H9 (cell line): Measurements from ENCODE around the gene FYN. TPM values are rescaled to one million over a fixed set of nuclear protein-coding genes. Genes with fewer than 3 reads are reported as not detected.

Experiments used
- DNase-seq: peaks from one replicate; pipeline ENCODE4 v3.0.0-alpha.2; 2017
- H2AFZ ChIP-seq: one replicate; pipeline ENCODE4 v1.6.1; 2013; ENCODE audit warnings: mild to moderate bottlenecking, low read length, control low read depth, moderate library complexity
- H2AK5ac ChIP-seq: 2 replicates; pipeline ENCODE4 v1.6.1; 2013; ENCODE audit warnings: low read length, control low read depth, mixed read lengths; ENCODE audit not compliant: insufficient read length
- H2BK120ac ChIP-seq: one replicate; pipeline ENCODE4 v1.6.1; 2013; ENCODE audit warnings: low read depth, mild to moderate bottlenecking, low read length, control low read depth, inconsistent platforms; ENCODE audit not compliant: poor library complexity, severe bottlenecking
- H2BK12ac ChIP-seq: 2 replicates; pipeline ENCODE4 v1.6.1; 2013; ENCODE audit warnings: low read length, control low read depth, mixed read lengths, low read depth; ENCODE audit not compliant: insufficient read length
- H2BK15ac ChIP-seq: 2 replicates; pipeline ENCODE4 v1.6.1; 2013; ENCODE audit warnings: low read depth, low read length, control low read depth
- H2BK20ac ChIP-seq: one replicate; pipeline ENCODE4 v1.6.1; 2013; ENCODE audit warnings: low read depth, mild to moderate bottlenecking, low read length, control low read depth, inconsistent platforms; ENCODE audit not compliant: poor library complexity, severe bottlenecking
- H2BK5ac ChIP-seq: 2 replicates; pipeline ENCODE4 v1.6.1; 2013; ENCODE audit warnings: low read length, control low read depth, mixed read lengths; ENCODE audit not compliant: insufficient read length
- H3K14ac ChIP-seq: 2 replicates; pipeline ENCODE4 v1.6.1; 2013; ENCODE audit warnings: low read length, control low read depth; ENCODE audit not compliant: insufficient read depth
- H3K18ac ChIP-seq: 2 replicates; pipeline ENCODE4 v1.6.1; 2013; ENCODE audit warnings: low read depth, mild to moderate bottlenecking, mixed read lengths, low read length, control low read depth; ENCODE audit not compliant: insufficient read length
- H3K23ac ChIP-seq: 2 replicates; pipeline ENCODE4 v1.6.1; 2013; ENCODE audit warnings: low read length, control low read depth, mixed read lengths, low read depth; ENCODE audit not compliant: insufficient read length
- H3K23me2 ChIP-seq: 2 replicates; pipeline ENCODE4 v1.6.1; 2013; ENCODE audit warnings: low read depth, mild to moderate bottlenecking, mixed read lengths, low read length, control low read depth; ENCODE audit not compliant: insufficient read length, poor library complexity, severe bottlenecking
- H3K27ac ChIP-seq: 2 replicates; pipeline ENCODE4 v1.5.1; 2013; ENCODE audit warnings: low read length, control low read depth, mixed read lengths, low read depth; ENCODE audit not compliant: insufficient read length
- H3K27me3 ChIP-seq: 2 replicates; pipeline ENCODE4 v1.6.1; 2013; ENCODE audit warnings: low read length, control low read depth, inconsistent platforms; ENCODE audit not compliant: insufficient read depth
- H3K4ac ChIP-seq: 2 replicates; pipeline ENCODE4 v1.6.1; 2013; ENCODE audit warnings: low read depth, mild to moderate bottlenecking, control low read depth, inconsistent platforms, low read length, moderate library complexity
- H3K4me1 ChIP-seq: 2 replicates; pipeline ENCODE4 v1.6.1; 2013; ENCODE audit warnings: low read length, control low read depth, inconsistent platforms; ENCODE audit not compliant: insufficient read depth
- H3K4me2 ChIP-seq: 2 replicates; pipeline ENCODE4 v1.6.1; 2013; ENCODE audit warnings: low read length, control low read depth, mixed read lengths; ENCODE audit not compliant: insufficient read length, insufficient read depth
- H3K56ac ChIP-seq: 2 replicates; pipeline ENCODE4 v1.6.1; 2013; ENCODE audit warnings: low read depth, mild to moderate bottlenecking, mixed read lengths, low read length, control low read depth; ENCODE audit not compliant: insufficient read length
- H3K79me1 ChIP-seq: 2 replicates; pipeline ENCODE4 v1.6.1; 2013; ENCODE audit warnings: low read depth, mild to moderate bottlenecking, moderate library complexity, low read length, control low read depth, inconsistent platforms; ENCODE audit not compliant: insufficient read depth, poor library complexity, severe bottlenecking
- H3K79me2 ChIP-seq: 2 replicates; pipeline ENCODE4 v1.6.1; 2013; ENCODE audit warnings: low read length, control low read depth, inconsistent platforms; ENCODE audit not compliant: insufficient read depth
- H3K9ac ChIP-seq: 2 replicates; pipeline ENCODE4 v1.6.1; 2013; ENCODE audit warnings: low read length, control low read depth, mixed read lengths; ENCODE audit not compliant: insufficient read length; ENCODE audit errors: extremely low read depth
- H3K9me3 ChIP-seq: one replicate; pipeline ENCODE4 v1.6.1; 2013; ENCODE audit warnings: low read depth, low read length, inconsistent platforms; ENCODE audit not compliant: control insufficient read depth
- H3T11ph ChIP-seq: one replicate; pipeline ENCODE4 v1.6.1; 2013; ENCODE audit warnings: mild to moderate bottlenecking, low read length, control low read depth, inconsistent platforms
- H4K20me1 ChIP-seq: one replicate; pipeline ENCODE4 v1.6.1; 2013; ENCODE audit not compliant: control insufficient read depth, insufficient read length, insufficient read depth
- H4K5ac ChIP-seq: 2 replicates; pipeline ENCODE4 v1.6.1; 2013; ENCODE audit warnings: low read depth, mild to moderate bottlenecking, mixed read lengths, low read length, control low read depth; ENCODE audit not compliant: insufficient read length
- H4K8ac ChIP-seq: replicated peaks from 2 replicates; pipeline ENCODE4 v1.6.1; 2013; ENCODE audit warnings: low read length, control low read depth, mixed read lengths, low read depth; ENCODE audit not compliant: insufficient read length
- H4K91ac ChIP-seq: 2 replicates; pipeline ENCODE4 v1.6.1; 2013; ENCODE audit warnings: low read depth, mild to moderate bottlenecking, moderate library complexity, mixed read lengths, low read length, control low read depth; ENCODE audit not compliant: insufficient read length
- H3K27ac Mint-ChIP-seq, 3 experiments: 2 replicates in 2 of 3; 3 replicates in 1 of 3; pipeline ENCODE4 v1.8.0; 2020 to 2021; ENCODE audit warnings: mixed read lengths in 3 of 3, mild to moderate bottlenecking in 1 of 3, moderate library complexity in 1 of 3
- H3K27me3 Mint-ChIP-seq: 2 replicates; pipeline ENCODE4 v1.8.0; 2021; ENCODE audit warnings: low read depth, mild to moderate bottlenecking, moderate library complexity, mixed read lengths
- H3K36me3 Mint-ChIP-seq, 3 experiments: 2 replicates in 2 of 3; 3 replicates in 1 of 3; pipeline ENCODE4 v1.8.0; 2020 to 2021; ENCODE audit warnings: low read depth in 3 of 3, mixed read lengths in 3 of 3; ENCODE audit not compliant: insufficient read depth in 1 of 3
- H3K4me1 Mint-ChIP-seq, 2 experiments: 2 replicates each; pipeline ENCODE4 v1.8.0; 2020; ENCODE audit warnings: mixed read lengths in 2 of 2
- H3K4me3 Mint-ChIP-seq, 2 experiments: 2 replicates in 1 of 2; 3 replicates in 1 of 2; pipeline ENCODE4 v1.8.0; 2020 to 2021; ENCODE audit warnings: mild to moderate bottlenecking in 2 of 2, mixed read lengths in 2 of 2, moderate library complexity in 1 of 2
- H3K9me3 Mint-ChIP-seq, 2 experiments: 2 replicates in 1 of 2; 3 replicates in 1 of 2; pipeline ENCODE4 v1.8.0; 2020; ENCODE audit warnings: mild to moderate bottlenecking in 2 of 2, mixed read lengths in 2 of 2, moderate library complexity in 1 of 2
- CTCF ChIP-seq: fragments of 200-600 bp; sonication (generic); conservative IDR thresholded peaks from 3 replicates; pipeline ENCODE4 v1.8.0; 2021; ENCODE audit warnings: antibody characterized with exemption, mild to moderate bottlenecking
- WGBS: extraction: QIAGEN DNeasy Blood & Tissue Kit; methylation state at CpG from one replicate; pipeline ENCODE4 v1.1.7; 2013; ENCODE audit warnings: missing lambda C conversion rate, low lambda C conversion rate, mixed read lengths; ENCODE audit not compliant: insufficient read length; ENCODE audit errors: extremely low coverage; 5-methylcytosine and 5-hydroxymethylcytosine counted together
- total RNA-seq: library from RNA; stranded (reverse); gene quantifications from 2 replicates; pipeline ENCODE4 v1.2.1, GENCODE V29; 2021

The FYN gene
- total RNA-seq, 1 experiment from 2014 or later = 64.8 TPM

- Histone ChIP-seq H2BK15ac (no peak overlapping the region), H4K20me1 (no peaks in the 10 kb centered on the region), H3T11ph (no peak overlapping the region), H3K14ac (no peak overlapping the region), H3K27ac (no peak overlapping the region), H4K5ac (no peak overlapping the region), H3K23me2 (no peaks in the 10 kb centered on the region), H3K18ac (no peak overlapping the region), H4K91ac (no peak overlapping the region), H2AK5ac (no peak overlapping the region), H3K4me1 (no peaks in the 10 kb centered on the region), H3K4ac (no peak overlapping the region), H3K27me3 (no peaks in the 10 kb centered on the region), H3K79me2 (no peaks in the 10 kb centered on the region), H2BK12ac (no peak overlapping the region), H3K9me3 (no peaks in the 10 kb centered on the region), H4K8ac (no peak overlapping the region), H2BK5ac (no peak overlapping the region), H2AFZ (no peak overlapping the region), H3K23ac (no peak overlapping the region), H3K79me1 (no peaks in the 10 kb centered on the region), H2BK20ac (no peak overlapping the region), H2BK120ac (no peak overlapping the region), H3K4me2 (no peak overlapping the region), H3K56ac (no peak overlapping the region), H3K9ac (no peak overlapping the region)
- no peak overlapping the region for H3K27ac Mint-ChIP-seq
- DNase-seq = no peak
- no peaks in the 10 kb centered on the region for H3K4me1 Mint-ChIP-seq
- H3K4me3 Mint-ChIP-seq = no peak overlapping the region
- no peaks in the 10 kb centered on the region for H3K9me3 Mint-ChIP-seq
- WGBS = no CpG with 5 or more reads among the region's 3 CpGs
- H3K36me3 Mint-ChIP-seq = no peaks in the 10 kb centered on the region
- no peaks in the 10 kb centered on the region for H3K27me3 Mint-ChIP-seq
- TF ChIP-seq CTCF = no peak
Observed at GRCh38 chr6:111829581-111829980, 43.7 kb downstream of the FYN start.
